K562 (cell line): Measurements from ENCODE around the gene OR2D2. TPM values are rescaled to one million over a fixed set of nuclear protein-coding genes. Genes with fewer than 3 reads are reported as not detected.

ENCODE experiments used
- BRD4 ChIP-seq: fragments of 200-600 bp; sonication (generic); IDR thresholded peaks from 2 replicates; pipeline ENCODE4 v1.6.1; 2017; ENCODE audit warnings: inconsistent platforms
- C11orf30 ChIP-seq: fragments of 450-650 bp; IDR thresholded peaks from 2 replicates; pipeline ENCODE4 v1.6.1; 2016; ENCODE audit warnings: low read depth, mild to moderate bottlenecking
- CBFB ChIP-seq: sonication (generic); formaldehyde crosslinking; IDR thresholded peaks from 2 replicates; pipeline ENCODE4 v1.4.0; 2020; ENCODE audit warnings: mild to moderate bottlenecking, missing genetic modification reagents
- GABPA ChIP-seq: fragments of 200-800 bp; sonication (Bioruptor generic); conservative IDR thresholded peaks from 2 replicates; pipeline ENCODE4 v1.6.1; 2016; ENCODE audit warnings: low read depth, missing genetic modification characterization, missing compliant biosample characterization
- IRF2 ChIP-seq: sonication (generic); formaldehyde crosslinking; IDR thresholded peaks from 2 replicates; pipeline ENCODE4 v1.8.1; 2022; ENCODE audit warnings: mild to moderate bottlenecking, missing genetic modification reagents
- MAFG ChIP-seq: fragments of 450-650 bp; conservative IDR thresholded peaks from 2 replicates; pipeline ENCODE4 v1.6.1; 2016; ENCODE audit warnings: missing genetic modification characterization, missing compliant biosample characterization
- NFATC3 ChIP-seq: fragments of 450-650 bp; IDR thresholded peaks from 2 replicates; pipeline ENCODE4 v1.6.1; 2017; ENCODE audit warnings: mild to moderate bottlenecking
- SNRNP70 ChIP-seq: fragments of 200-400 bp; formaldehyde crosslinking; optimal IDR thresholded peaks from 2 replicates; pipeline ENCODE3; 2017; ENCODE audit warnings: low read depth, low read length
- SRSF1 ChIP-seq: fragments of 200-400 bp; formaldehyde crosslinking; IDR thresholded peaks from 2 replicates; pipeline ENCODE4 v1.6.1; 2017; ENCODE audit warnings: mild to moderate bottlenecking, low read depth, low read length, moderate library complexity
- U2AF2 ChIP-seq: fragments of 200-400 bp; formaldehyde crosslinking; optimal IDR thresholded peaks from 2 replicates; pipeline ENCODE3; 2017; ENCODE audit warnings: low read depth, mild to moderate bottlenecking, low read length
- ZBTB8A ChIP-seq: fragments of 450-650 bp; IDR thresholded peaks from 2 replicates; pipeline ENCODE4 v1.6.1; 2018; ENCODE audit warnings: mild to moderate bottlenecking, moderate library complexity; ENCODE audit not compliant: partially characterized antibody
- ZFX ChIP-seq: sonication (generic); formaldehyde crosslinking; IDR thresholded peaks from 2 replicates; pipeline ENCODE4 v1.8.0; 2022; ENCODE audit warnings: mild to moderate bottlenecking, missing genetic modification reagents, moderate library complexity
- ZNF445 ChIP-seq: fragments of 250-450 bp; sonication (Bioruptor Pico); IDR thresholded peaks from 2 replicates; pipeline ENCODE4 v1.4.0; 2020; ENCODE audit warnings: low read depth, mild to moderate bottlenecking, moderate library complexity
- ZNF589 ChIP-seq: fragments of 200-800 bp; sonication (Bioruptor generic); IDR thresholded peaks from 2 replicates; pipeline ENCODE4 v1.6.1; 2016; ENCODE audit warnings: low read depth, missing genetic modification characterization, missing compliant biosample characterization
- polyA plus RNA-seq, 8 experiments: library from polyadenylated mRNA; depleted of rRNA in 4 of 8; stranded (reverse) in 5 of 8; unstranded in 3 of 8; fragments of >200 nt; fragmentation: Nextera tagmentation in 2 of 8; fragmentation: Illumina TruSeq in 1 of 8; extraction: Ambion mirVana in 2 of 8; extraction: Trizol in 1 of 8; gene quantifications; 2 replicates each; pipeline versions ENCODE4 v1.2.1 to v1.2.3, GENCODE V29; 2011 to 2014; ENCODE audit warnings: inconsistent platforms in 1 of 8, missing spikeins in 1 of 8
- total RNA-seq, 7 experiments: library from RNA; depleted of rRNA in 6 of 7; stranded (reverse); fragments of >200 nt in 6 of 7; fragmentation: Illumina TruSeq in 2 of 7; extraction: Trizol in 2 of 7; gene quantifications; 2 replicates each; pipeline versions ENCODE4 v1.2.1 to v1.2.3, GENCODE V29; 2011 to 2021; ENCODE audit warnings: low replicate concordance in 1 of 7
- TF ChIP-seq, protein P1 (sequence below): fragments of 250-450 bp; sonication (Bioruptor Pico); IDR thresholded peaks from 2 replicates; pipeline ENCODE4 v1.4.0; 2020; ENCODE audit warnings: borderline replicate concordance
- TF ChIP-seq, protein P2 (sequence below): fragments of 250-450 bp; sonication (Bioruptor Pico); IDR thresholded peaks from 2 replicates; pipeline ENCODE4 v1.9.0; 2021; ENCODE audit warnings: mild to moderate bottlenecking
- TF ChIP-seq, protein P3 (sequence below): fragments of 250-450 bp; sonication (Bioruptor Pico); IDR thresholded peaks from 2 replicates; pipeline ENCODE4 v1.8.0; 2021; ENCODE audit warnings: moderate library complexity, mild to moderate bottlenecking, inconsistent platforms
- TF ChIP-seq, protein P4 (sequence below): sonication (generic); formaldehyde crosslinking; IDR thresholded peaks from 2 replicates; pipeline ENCODE4 v1.8.0; 2022; ENCODE audit warnings: mild to moderate bottlenecking, missing genetic modification reagents
- TF ChIP-seq, protein P5 (sequence below): fragments of 450-650 bp; IDR thresholded peaks from 2 replicates; pipeline ENCODE4 v1.6.1; 2016; ENCODE audit warnings: antibody characterized with exemption
- TF ChIP-seq, protein P6 (sequence below): fragments of 450-650 bp; IDR thresholded peaks from 2 replicates; pipeline ENCODE4 v1.6.1; 2018; ENCODE audit not compliant: partially characterized antibody

OR2D2 gene
- total and polyA plus RNA-seq, 9 of the 15 experiments (the other 6 are each of a cell fraction or from before 2014, with no cell fraction given) = 0.10 to 1.0 (median 0.57) TPM; not detected in 2

DNA sequence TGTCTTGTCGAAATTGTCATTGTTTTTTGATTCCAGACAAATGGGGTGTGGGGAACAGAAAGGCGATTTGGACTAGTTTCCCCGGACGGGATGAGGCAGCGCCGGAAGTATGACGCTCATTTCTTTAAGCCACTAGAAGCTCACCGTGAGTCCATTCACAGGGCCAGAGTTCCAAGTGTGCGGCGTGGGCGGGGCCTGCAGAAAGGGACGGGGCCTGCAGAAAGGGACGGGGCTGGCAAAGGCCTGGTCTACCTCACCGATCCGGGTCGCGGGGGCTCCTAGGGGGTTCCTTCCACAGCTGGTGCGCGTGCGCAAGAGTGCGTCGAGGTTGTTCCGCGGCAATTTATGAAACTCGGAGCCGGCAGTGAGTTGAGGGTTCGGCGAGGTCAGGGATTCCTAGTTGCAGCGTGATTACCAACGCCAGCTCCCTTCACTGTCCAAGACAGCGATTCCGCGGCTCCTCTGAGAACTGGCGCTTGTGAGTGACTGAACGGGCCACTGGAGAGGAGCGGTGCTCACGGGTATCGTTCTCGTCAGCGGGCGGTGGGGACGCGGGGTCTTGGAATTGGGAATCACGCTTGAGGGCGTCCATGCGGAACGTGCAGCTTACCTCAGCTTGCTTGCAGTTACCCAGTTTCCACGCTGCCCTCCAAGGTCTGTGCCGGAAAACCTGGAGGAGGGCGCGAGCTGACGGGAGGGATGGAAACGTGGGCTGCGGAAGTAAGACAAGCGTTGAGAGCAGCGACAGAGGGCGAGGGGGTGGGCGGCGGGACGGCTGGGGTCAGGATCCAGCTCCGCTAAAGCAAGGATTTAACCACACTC lies 34.1 kb upstream of the OR2D2 start, which contains the start of gene ZNF215 (continued):
- TF ChIP-seq, protein P1, sequence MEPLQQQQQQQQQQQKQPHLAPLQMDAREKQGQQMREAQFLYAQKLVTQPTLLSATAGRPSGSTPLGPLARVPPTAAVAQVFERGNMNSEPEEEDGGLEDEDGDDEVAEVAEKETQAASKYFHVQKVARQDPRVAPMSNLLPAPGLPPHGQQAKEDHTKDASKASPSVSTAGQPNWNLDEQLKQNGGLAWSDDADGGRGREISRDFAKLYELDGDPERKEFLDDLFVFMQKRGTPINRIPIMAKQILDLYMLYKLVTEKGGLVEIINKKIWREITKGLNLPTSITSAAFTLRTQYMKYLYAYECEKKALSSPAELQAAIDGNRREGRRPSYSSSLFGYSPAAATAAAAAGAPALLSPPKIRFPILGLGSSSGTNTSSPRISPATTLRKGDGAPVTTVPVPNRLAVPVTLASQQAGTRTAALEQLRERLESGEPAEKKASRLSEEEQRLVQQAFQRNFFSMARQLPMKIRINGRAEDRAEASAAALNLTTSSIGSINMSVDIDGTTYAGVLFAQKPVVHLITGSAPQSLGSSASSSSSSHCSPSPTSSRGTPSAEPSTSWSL = no peak
- TF ChIP-seq, protein P2, sequence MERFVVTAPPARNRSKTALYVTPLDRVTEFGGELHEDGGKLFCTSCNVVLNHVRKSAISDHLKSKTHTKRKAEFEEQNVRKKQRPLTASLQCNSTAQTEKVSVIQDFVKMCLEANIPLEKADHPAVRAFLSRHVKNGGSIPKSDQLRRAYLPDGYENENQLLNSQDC (CRISPR knock-in tag) = no peak
- TF ChIP-seq IRF2 = no peak
- TF ChIP-seq GABPA = peak; percentile 93
- TF ChIP-seq ZNF589 (CRISPR knock-in tag) = peak; percentile 58; the same call in 1 of the 2 replicates
- TF ChIP-seq MAFG (tag) = no peak
- no peak for TF ChIP-seq U2AF2
- TF ChIP-seq SNRNP70 = no peak
- TF ChIP-seq, protein P3, sequence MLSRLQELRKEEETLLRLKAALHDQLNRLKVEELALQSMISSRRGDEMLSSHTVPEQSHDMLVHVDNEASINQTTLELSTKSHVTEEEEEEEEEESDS (CRISPR knock-in tag) = no peak
- TF ChIP-seq ZFX (CRISPR knock-in tag) = peak; percentile 89
- TF ChIP-seq BRD4 = no peak
- no peak for TF ChIP-seq ZNF445
- TF ChIP-seq, protein P4, sequence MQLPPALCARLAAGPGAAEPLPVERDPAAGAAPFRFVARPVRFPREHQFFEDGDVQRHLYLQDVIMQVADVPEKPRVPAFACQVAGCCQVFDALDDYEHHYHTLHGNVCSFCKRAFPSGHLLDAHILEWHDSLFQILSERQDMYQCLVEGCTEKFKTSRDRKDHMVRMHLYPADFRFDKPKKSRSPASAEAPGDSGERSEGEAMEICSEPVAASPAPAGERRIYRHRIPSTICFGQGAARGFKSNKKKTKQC (CRISPR knock-in tag) = no peak
- no peak for TF ChIP-seq ZBTB8A
- TF ChIP-seq, protein P5, sequence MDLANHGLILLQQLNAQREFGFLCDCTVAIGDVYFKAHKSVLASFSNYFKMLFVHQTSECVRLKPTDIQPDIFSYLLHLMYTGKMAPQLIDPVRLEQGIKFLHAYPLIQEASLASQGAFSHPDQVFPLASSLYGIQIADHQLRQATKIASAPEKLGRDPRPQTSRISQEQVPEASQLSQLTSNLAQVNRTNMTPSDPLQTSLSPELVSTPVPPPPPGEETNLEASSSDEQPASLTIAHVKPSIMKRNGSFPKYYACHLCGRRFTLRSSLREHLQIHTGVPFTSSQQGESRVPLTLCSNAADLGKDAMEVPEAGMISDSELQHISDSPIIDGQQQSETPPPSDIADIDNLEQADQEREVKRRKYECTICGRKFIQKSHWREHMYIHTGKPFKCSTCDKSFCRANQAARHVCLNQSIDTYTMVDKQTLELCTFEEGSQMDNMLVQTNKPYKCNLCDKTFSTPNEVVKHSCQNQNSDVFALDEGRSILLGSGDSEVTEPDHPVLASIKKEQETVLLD = peak; percentile 82
- TF ChIP-seq SRSF1 = no peak
- 0 out of 2 replicates have a peak, but pooled peaks have one; percentile 6 for TF ChIP-seq NFATC3
- peak; percentile 34; the same call in 1 of the 2 replicates for TF ChIP-seq C11orf30
- 0 out of 2 replicates have a peak, but pooled peaks have one; percentile 52 for TF ChIP-seq CBFB (CRISPR knock-in tag)
- TF ChIP-seq, protein P6, sequence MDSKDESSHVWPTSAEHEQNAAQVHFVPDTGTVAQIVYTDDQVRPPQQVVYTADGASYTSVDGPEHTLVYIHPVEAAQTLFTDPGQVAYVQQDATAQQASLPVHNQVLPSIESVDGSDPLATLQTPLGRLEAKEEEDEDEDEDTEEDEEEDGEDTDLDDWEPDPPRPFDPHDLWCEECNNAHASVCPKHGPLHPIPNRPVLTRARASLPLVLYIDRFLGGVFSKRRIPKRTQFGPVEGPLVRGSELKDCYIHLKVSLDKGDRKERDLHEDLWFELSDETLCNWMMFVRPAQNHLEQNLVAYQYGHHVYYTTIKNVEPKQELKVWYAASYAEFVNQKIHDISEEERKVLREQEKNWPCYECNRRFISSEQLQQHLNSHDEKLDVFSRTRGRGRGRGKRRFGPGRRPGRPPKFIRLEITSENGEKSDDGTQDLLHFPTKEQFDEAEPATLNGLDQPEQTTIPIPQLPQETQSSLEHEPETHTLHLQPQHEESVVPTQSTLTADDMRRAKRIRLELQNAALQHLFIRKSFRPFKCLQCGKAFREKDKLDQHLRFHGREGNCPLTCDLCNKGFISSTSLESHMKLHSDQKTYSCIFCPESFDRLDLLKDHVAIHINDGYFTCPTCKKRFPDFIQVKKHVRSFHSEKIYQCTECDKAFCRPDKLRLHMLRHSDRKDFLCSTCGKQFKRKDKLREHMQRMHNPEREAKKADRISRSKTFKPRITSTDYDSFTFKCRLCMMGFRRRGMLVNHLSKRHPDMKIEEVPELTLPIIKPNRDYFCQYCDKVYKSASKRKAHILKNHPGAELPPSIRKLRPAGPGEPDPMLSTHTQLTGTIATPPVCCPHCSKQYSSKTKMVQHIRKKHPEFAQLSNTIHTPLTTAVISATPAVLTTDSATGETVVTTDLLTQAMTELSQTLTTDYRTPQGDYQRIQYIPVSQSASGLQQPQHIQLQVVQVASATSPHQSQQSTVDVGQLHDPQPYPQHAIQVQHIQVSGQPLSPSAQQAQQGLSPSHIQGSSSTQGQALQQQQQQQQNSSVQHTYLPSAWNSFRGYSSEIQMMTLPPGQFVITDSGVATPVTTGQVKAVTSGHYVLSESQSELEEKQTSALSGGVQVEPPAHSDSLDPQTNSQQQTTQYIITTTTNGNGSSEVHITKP = peak; percentile 80
